Measurements from ENCODE around the gene RALGPS1.

DNA sequence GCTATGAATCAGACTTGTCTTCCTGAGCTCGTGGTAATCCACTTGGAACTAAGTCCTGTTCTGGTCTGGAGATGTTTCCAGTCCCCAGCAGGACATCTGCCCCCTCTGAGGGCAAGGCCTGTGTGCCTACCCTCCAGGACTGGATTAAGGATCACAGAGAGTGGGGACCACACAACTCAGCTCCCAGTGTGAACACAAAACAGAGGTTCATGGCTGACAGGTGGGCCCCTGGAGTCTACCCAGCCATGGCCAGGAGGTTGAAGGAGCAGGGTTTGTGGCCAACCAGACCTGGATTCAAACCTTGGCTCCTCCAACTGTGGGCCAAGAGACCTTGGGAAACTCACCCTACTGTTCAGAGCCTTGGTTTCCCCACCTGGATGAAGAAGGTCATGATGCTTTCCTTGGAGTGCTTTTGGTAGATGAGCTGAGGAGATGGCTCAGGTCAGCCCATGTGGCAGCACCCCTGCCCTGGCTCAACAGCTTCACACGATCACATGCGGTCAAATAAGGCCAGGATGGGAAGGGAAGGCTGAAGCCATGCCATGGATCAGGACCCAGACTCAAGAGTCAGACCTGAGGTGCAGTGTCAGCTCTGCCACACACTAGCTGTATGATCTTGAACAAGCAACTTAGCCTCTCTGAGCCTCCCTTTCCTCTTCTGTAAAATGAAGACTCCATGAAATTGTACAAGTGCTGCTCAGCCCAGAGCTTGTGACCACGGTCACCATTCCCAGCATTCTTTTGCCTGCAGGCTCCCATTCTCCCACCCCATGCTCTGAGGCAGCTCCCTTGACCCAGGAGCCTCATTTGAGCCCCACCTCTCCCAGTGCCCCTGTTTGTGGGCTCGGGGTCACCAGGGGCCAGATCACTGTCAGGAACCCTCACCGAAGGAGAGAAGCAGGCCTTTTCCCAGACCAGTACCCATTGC, 235.1 kb downstream of the RALGPS1 start:
- TF ChIP-seq CTCF (conservative IDR thresholded peaks at IDR 0.05) (no peak), ZFX (IDR thresholded peaks at IDR 0.05) (no peak)
